ENCODE data around the gene KRT23. TPM values are rescaled to one million over a fixed set of nuclear protein-coding genes. Genes with fewer than 3 reads are reported as not detected.

KRT23 gene
- total RNA-seq, 1 experiment from 2014 or later, result 19.0 TPM

DNA sequence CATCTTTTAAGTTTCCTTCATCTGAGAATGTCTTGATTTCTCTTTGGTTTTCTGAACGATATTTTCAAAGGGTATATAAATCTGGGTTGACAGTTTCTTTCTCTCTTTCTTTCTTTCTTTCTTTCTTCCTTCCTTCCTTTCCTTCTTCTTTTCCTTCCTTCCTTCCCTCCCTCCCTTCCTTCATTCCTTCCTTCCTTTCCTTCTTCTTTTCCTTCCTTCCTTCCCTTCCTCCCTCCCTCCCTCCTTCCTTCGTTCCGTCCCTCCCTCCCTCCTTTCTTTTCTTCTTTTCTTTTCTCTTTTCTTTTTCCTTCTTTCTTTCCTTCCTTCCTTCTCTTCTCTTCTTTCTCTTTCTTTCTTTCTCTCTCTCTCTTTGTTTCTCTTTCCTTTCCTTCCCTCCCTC, 36.9 kb upstream of the KRT23 start:
- BruUV-seq (replicated peaks), result no TSS peak
- CTCF ChIA-PET, result no interaction called here

More for the DNA sequence above, 36.9 kb upstream of the KRT23 start:
- ChIA-PET RAD21 (ENCODE audit: low non-redundant PET in 1 of 2, low total read pairs in 2 of 2, uncharacterized antibody in 2 of 2, unreplicated experiment in 2 of 2) (no interaction called here), POLR2A (no interaction called here)
- Histone ChIP-seq H3K36me3 (ENCODE audit: control insufficient read depth in 1 of 2, insufficient read depth in 2 of 2, low read length in 2 of 2) (no peaks in the 10 kb centered on the region), H3K27ac (ENCODE audit: low read depth, low read length) (no peak overlapping the region), H3K79me2 (ENCODE audit: insufficient read depth, low read length) (no peaks in the 10 kb centered on the region), H3K4me3 (replicated peaks in 1 of 2; ENCODE audit: low read depth in 1 of 2, low read length in 2 of 2) (no peak overlapping the region), H3K9me3 (ENCODE audit: control insufficient read depth in 1 of 2, insufficient read depth in 1 of 2, low read depth in 1 of 2, low read length in 2 of 2) (no peaks in the 10 kb centered on the region), H2AFZ (ENCODE audit: low read depth, low read length, poor library complexity, severe bottlenecking) (no peak overlapping the region), H4K20me1 (ENCODE audit: insufficient read depth) (no peaks in the 10 kb centered on the region), H3K4me2 (ENCODE audit: low read length) (no peak overlapping the region), H3K9ac (ENCODE audit: low read length) (no peak overlapping the region), H3K27me3 (ENCODE audit: insufficient read depth, low read length) (no peaks in the 10 kb centered on the region), H3K4me1 (ENCODE audit: control insufficient read depth in 1 of 2, insufficient read depth in 2 of 2, low read length in 2 of 2) (0 out of 4 replicates have a peak, but pooled peaks cover 0 to 3% of the 10 kb centered on the region in 2 experiments), H3K9me2 (ENCODE audit: insufficient read depth) (no peaks in the 10 kb centered on the region)
- intact Hi-C loops (cut with micrococcal nuclease), result no loop called here
- no peak for ATAC-seq
- TF ChIP-seq CBX3 (IDR thresholded peaks at IDR 0.05; ENCODE audit: low read depth) (no peak), ZNF274 (IDR thresholded peaks at IDR 0.05; ENCODE audit: low read depth, low read length) (no peak), POLR2A (IDR thresholded peaks at IDR 0.05; ENCODE audit: borderline replicate concordance, extremely low read depth, insufficient read depth, insufficient read length) (no peak), CEBPB (IDR thresholded peaks at IDR 0.05; ENCODE audit: low read depth) (no peak), TCF7L2 (IDR thresholded peaks at IDR 0.05; ENCODE audit: borderline replicate concordance, extremely low read depth, insufficient read depth, insufficient read length) (no peak), ELF1 (IDR thresholded peaks at IDR 0.05; ENCODE audit: borderline replicate concordance, low read depth) (no peak), ATF3 (IDR thresholded peaks at IDR 0.05) (no peak), RAD21 (IDR thresholded peaks at IDR 0.05; ENCODE audit: low read depth) (no peak), EZH2phosphoT487 (IDR thresholded peaks at IDR 0.05; ENCODE audit: borderline replicate concordance) (no peak), JUND (IDR thresholded peaks at IDR 0.05) (no peak), CTCF (IDR thresholded peaks at IDR 0.05 in 2 of 3, conservative IDR thresholded peaks at IDR 0.05 in 1 of 3; ENCODE audit: borderline replicate concordance in 1 of 3, insufficient read depth in 1 of 3, low read depth in 2 of 3, low read length in 2 of 3) (no peak), FOSL1 (IDR thresholded peaks at IDR 0.05; ENCODE audit: low read depth) (no peak), SRF (IDR thresholded peaks at IDR 0.05; ENCODE audit: low read depth) (no peak), SIN3A (IDR thresholded peaks at IDR 0.05; ENCODE audit: low read depth) (no peak)
- TF ChIP-seq, protein P1, sequence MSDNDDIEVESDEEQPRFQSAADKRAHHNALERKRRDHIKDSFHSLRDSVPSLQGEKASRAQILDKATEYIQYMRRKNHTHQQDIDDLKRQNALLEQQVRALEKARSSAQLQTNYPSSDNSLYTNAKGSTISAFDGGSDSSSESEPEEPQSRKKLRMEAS (IDR thresholded peaks at IDR 0.05), result no peak
- DNase-seq (ENCODE audit: low read depth, low spot score), result no peak

All from HCT116 (cell line).